ENCODE measurements around the gene DTX4. TPM values are rescaled to one million over a fixed set of nuclear protein-coding genes. Genes with fewer than 3 reads are reported as not detected.

Gene DTX4
- total and polyA plus RNA-seq, 2 of the 4 experiments (the other 2 are of a cell fraction): 2.7 to 3.0 TPM

- H2BK120ac ChIP-seq (ENCODE audit: low read depth, low read length): no peak overlapping the region
- H4K20me1 ChIP-seq (ENCODE audit: insufficient read depth, low read length): 0 out of 2 replicates have a peak, but pooled peaks cover 4% of the 10 kb centered on the region
- H3K9me3 ChIP-seq (ENCODE audit: control insufficient read depth, insufficient read depth, low read length): no peaks in the 10 kb centered on the region
- H2AK5ac ChIP-seq (ENCODE audit: low read depth, low read length): peak overlapping the region; percentile 68
- no peak overlapping the region for H3K4me2 ChIP-seq (ENCODE audit: low read depth, low read length)
- no peak overlapping the region for H3K56ac ChIP-seq (ENCODE audit: extremely low read depth, insufficient read depth, low read length)
- intact Hi-C loops (cut with micrococcal nuclease) (loop anchor here (2.0 kb wide), 1 partner anchor 13 kb away; the partner anchor contains the start of gene DTX4), in situ Hi-C loops (cut with MboI; ENCODE audit: low sequenced_read_pairs) (no loop called here), dilution Hi-C loops (cut with HindIII; ENCODE audit: low sequenced_read_pairs, unreplicated experiment) (no loop called here)
- H3K4me3 ChIP-seq (ENCODE audit: insufficient read depth, low read depth, low read length): no peak overlapping the region
- WGBS, 2 experiments (ENCODE audit: extremely low coverage in 2 of 2, insufficient read length in 1 of 2): no CpG with 5 or more reads among the region's 5 CpGs
- no peak overlapping the region for H2BK20ac ChIP-seq (ENCODE audit: low read depth, low read length)
- no peak overlapping the region for H3K9ac ChIP-seq (ENCODE audit: low read depth, low read length)
- no peak for ATAC-seq (ENCODE audit: low read depth)
- no peaks in the 10 kb centered on the region for H3K27me3 ChIP-seq (ENCODE audit: control insufficient read depth, insufficient read depth, low read length)
- POLR2A ChIA-PET (ENCODE audit: unreplicated experiment): no interaction called here
- peaks cover 34% of the 10 kb centered on the region for H3K36me3 ChIP-seq (ENCODE audit: control insufficient read depth, insufficient read depth, low read length)
- no peak overlapping the region for H2BK15ac ChIP-seq (ENCODE audit: low read depth, low read length)
- H3K79me1 ChIP-seq (ENCODE audit: low read depth in 1 of 2, low read length in 2 of 2): peaks cover 0 to 23% of the 10 kb centered on the region in 2 experiments; a peak in 2 of 4 replicates
- CTCF ChIA-PET: interaction anchor here (0.8 to 3.3 kb wide), 4 partner anchors 12 to 35 kb away, joined by 3 to 25 read pairs (median 4); partner anchors contain the start of gene DTX4
- no peak overlapping the region for H3K4ac ChIP-seq (ENCODE audit: low read depth, low read length)
- no peak for DNase-seq
- no peak overlapping the region for H2BK5ac ChIP-seq (ENCODE audit: low read depth, low read length, poor library complexity, severe bottlenecking)
- H4K91ac ChIP-seq (ENCODE audit: insufficient read depth, low read depth, low read length): no peak overlapping the region
- H3K9me1 ChIP-seq (ENCODE audit: insufficient read depth, low read length): peaks cover 21% of the 10 kb centered on the region
- no TSS peak for BruUV-seq (replicated peaks)
- H3K18ac ChIP-seq (ENCODE audit: low read depth, low read length): no peak overlapping the region
- no peak overlapping the region for H4K8ac ChIP-seq (ENCODE audit: low read depth in 2 of 2, low read length in 2 of 2)
- no peak overlapping the region for H2AFZ ChIP-seq (replicated peaks; ENCODE audit: low read length, poor library complexity)
- H2AK9ac ChIP-seq (replicated peaks; ENCODE audit: low read depth, low read length, poor library complexity): peak overlapping the region; percentile 78
- TF ChIP-seq, protein P1, sequence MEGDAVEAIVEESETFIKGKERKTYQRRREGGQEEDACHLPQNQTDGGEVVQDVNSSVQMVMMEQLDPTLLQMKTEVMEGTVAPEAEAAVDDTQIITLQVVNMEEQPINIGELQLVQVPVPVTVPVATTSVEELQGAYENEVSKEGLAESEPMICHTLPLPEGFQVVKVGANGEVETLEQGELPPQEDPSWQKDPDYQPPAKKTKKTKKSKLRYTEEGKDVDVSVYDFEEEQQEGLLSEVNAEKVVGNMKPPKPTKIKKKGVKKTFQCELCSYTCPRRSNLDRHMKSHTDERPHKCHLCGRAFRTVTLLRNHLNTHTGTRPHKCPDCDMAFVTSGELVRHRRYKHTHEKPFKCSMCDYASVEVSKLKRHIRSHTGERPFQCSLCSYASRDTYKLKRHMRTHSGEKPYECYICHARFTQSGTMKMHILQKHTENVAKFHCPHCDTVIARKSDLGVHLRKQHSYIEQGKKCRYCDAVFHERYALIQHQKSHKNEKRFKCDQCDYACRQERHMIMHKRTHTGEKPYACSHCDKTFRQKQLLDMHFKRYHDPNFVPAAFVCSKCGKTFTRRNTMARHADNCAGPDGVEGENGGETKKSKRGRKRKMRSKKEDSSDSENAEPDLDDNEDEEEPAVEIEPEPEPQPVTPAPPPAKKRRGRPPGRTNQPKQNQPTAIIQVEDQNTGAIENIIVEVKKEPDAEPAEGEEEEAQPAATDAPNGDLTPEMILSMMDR (conservative IDR thresholded peaks at IDR 0.05; ENCODE audit: low read depth, low read length): peak; percentile 43
- no peak for TF ChIP-seq POLR2A (IDR thresholded peaks at IDR 0.05; ENCODE audit: low read depth, low read length)
- TF ChIP-seq FOS (IDR thresholded peaks at IDR 0.05; ENCODE audit: low read depth, low read length): no peak
- no peak for TF ChIP-seq ELK1 (IDR thresholded peaks at IDR 0.05; ENCODE audit: borderline replicate concordance, low read depth, low read length)
- TF ChIP-seq MAFK (IDR thresholded peaks at IDR 0.05; ENCODE audit: low read depth, low read length): no peak
- no peak for TF ChIP-seq BHLHE40 (IDR thresholded peaks at IDR 0.05; ENCODE audit: low read depth, low read length)
- no peak for TF ChIP-seq MAZ (IDR thresholded peaks at IDR 0.05; ENCODE audit: borderline replicate concordance, low read depth, low read length)
- TF ChIP-seq RAD21 (IDR thresholded peaks at IDR 0.05; ENCODE audit: low read length): 0 out of 2 replicates have a peak, but pooled peaks have one; percentile 8
- no peak for TF ChIP-seq NFE2L2 (IDR thresholded peaks at IDR 0.05; ENCODE audit: low read depth, low read length)
- no peak for TF ChIP-seq USF2 (IDR thresholded peaks at IDR 0.05; ENCODE audit: low read depth, low read length)
- no peak for TF ChIP-seq CHD1 (IDR thresholded peaks at IDR 0.05; ENCODE audit: low read depth, low read length)
- TF ChIP-seq SMC3 (IDR thresholded peaks at IDR 0.05; ENCODE audit: low read depth, low read length): no peak
- TF ChIP-seq RCOR1 (IDR thresholded peaks at IDR 0.05; ENCODE audit: insufficient replicate concordance, low read length): no peak
- no peak for TF ChIP-seq CEBPB (IDR thresholded peaks at IDR 0.05; ENCODE audit: low read depth, low read length)
- peaks cover 20% of the 10 kb centered on the region for H3K4me1 ChIP-seq (ENCODE audit: control insufficient read depth, insufficient read depth, low read length)
- H3K14ac ChIP-seq (replicated peaks; ENCODE audit: low read depth, low read length): no peak overlapping the region
- H3K23ac ChIP-seq (ENCODE audit: low read depth, low read length): no peak overlapping the region
- no peak overlapping the region; the same call in 1 of the 2 replicates for H4K5ac ChIP-seq (ENCODE audit: low read depth, low read length)
- no peak overlapping the region for H3K27ac ChIP-seq (ENCODE audit: insufficient read depth, low read length)
Observed at GRCh38 chr11:59186130-59186594, 14.2 kb downstream of the DTX4 start.
